SU-DHL-6 (cell line): ENCODE data around the gene MAGED4B.
"Not testable (repeated sequence)": the region's sequence is repeated elsewhere in the genome, so short reads cannot be mapped to it uniquely, and the experiment has no call there.

Source experiments
- H2AFZ ChIP-seq: fragments of 200-600 bp; sonication (generic); 2 replicates; pipeline ENCODE4 v1.6.1; 2014; ENCODE audit warnings: low read depth, mild to moderate bottlenecking, moderate library complexity, mixed read lengths, antibody characterized with exemption, low read length; ENCODE audit not compliant: severe bottlenecking
- H3F3A ChIP-seq: fragments of 200-600 bp; shearing (Covaris generic); 2 replicates; pipeline ENCODE4 v1.6.0; 2016; ENCODE audit warnings: antibody characterized with exemption, mild to moderate bottlenecking; ENCODE audit not compliant: insufficient read depth
- H3K27ac ChIP-seq: fragments of 200-600 bp; sonication (generic); 2 replicates; pipeline ENCODE4 v1.5.1; 2016; ENCODE audit warnings: low read depth, mild to moderate bottlenecking, low read length, moderate library complexity, mixed read lengths
- H3K27me3 ChIP-seq: fragments of 200-600 bp; sonication (generic), shearing (Covaris generic); 2 replicates; pipeline ENCODE4 v1.6.0; 2014; ENCODE audit warnings: mild to moderate bottlenecking, low read length
- H3K36me3 ChIP-seq: fragments of 200-600 bp; sonication (generic); 2 replicates; pipeline ENCODE4 v1.6.1; 2014; ENCODE audit warnings: mild to moderate bottlenecking, low read length, mixed read lengths
- H3K4me2 ChIP-seq: fragments of 300-600, 200-600 bp; shearing (Covaris generic), sonication (generic); 2 replicates; pipeline ENCODE4 v1.6.0; 2014; ENCODE audit warnings: low read length, low read depth, mild to moderate bottlenecking; ENCODE audit not compliant: poor library complexity, severe bottlenecking
- H3K4me3 ChIP-seq: fragments of 200-600 bp; sonication (generic); 2 replicates; pipeline ENCODE4 v1.5.1; 2014; ENCODE audit warnings: antibody characterized with exemption, low read length, mild to moderate bottlenecking, mixed read lengths; ENCODE audit not compliant: insufficient read depth, poor library complexity, severe bottlenecking
- H3K79me2 ChIP-seq: fragments of 200-600 bp; sonication (generic); 2 replicates; pipeline ENCODE4 v1.6.1; 2014; ENCODE audit warnings: mild to moderate bottlenecking, low read length, moderate library complexity; ENCODE audit not compliant: insufficient read depth
- H3K9ac ChIP-seq: fragments of 200-600 bp; sonication (generic); 2 replicates; pipeline ENCODE4 v1.7.0; 2014; ENCODE audit warnings: mild to moderate bottlenecking, low read length
- H3K9me2 ChIP-seq: fragments of 200-600 bp; sonication (generic); replicated peaks from 2 replicates; pipeline ENCODE4 v1.6.1; 2014; ENCODE audit warnings: low read length; ENCODE audit not compliant: insufficient read depth
- H3K9me3 ChIP-seq: fragments of 200-600 bp; sonication (generic); 2 replicates; pipeline ENCODE4 v1.6.1; 2014; ENCODE audit warnings: low read length, mixed read lengths; ENCODE audit not compliant: insufficient read depth
- H4K20me1 ChIP-seq: fragments of 200-600 bp; sonication (generic); 2 replicates; pipeline ENCODE4 v1.6.1; 2014; ENCODE audit warnings: low read depth, mild to moderate bottlenecking, antibody characterized with exemption, low read length, moderate library complexity, mixed read lengths
- CTCF ChIP-seq: fragments of 200-600 bp; sonication (generic); IDR thresholded peaks from one replicate; pipeline ENCODE4 v1.5.1; 2017; ENCODE audit warnings: antibody characterized with exemption, mild to moderate bottlenecking, low read length, moderate library complexity; ENCODE audit not compliant: insufficient read depth, poor library complexity, severe bottlenecking
- EZH2phosphoT487 ChIP-seq: fragments of 200-600 bp; sonication (generic), shearing (Covaris generic); conservative IDR thresholded peaks from 2 replicates; pipeline ENCODE4 v1.6.1; 2018; ENCODE audit warnings: mild to moderate bottlenecking, antibody characterized with exemption, low read length, moderate library complexity, mixed read lengths

Gene MAGED4B

DNA sequence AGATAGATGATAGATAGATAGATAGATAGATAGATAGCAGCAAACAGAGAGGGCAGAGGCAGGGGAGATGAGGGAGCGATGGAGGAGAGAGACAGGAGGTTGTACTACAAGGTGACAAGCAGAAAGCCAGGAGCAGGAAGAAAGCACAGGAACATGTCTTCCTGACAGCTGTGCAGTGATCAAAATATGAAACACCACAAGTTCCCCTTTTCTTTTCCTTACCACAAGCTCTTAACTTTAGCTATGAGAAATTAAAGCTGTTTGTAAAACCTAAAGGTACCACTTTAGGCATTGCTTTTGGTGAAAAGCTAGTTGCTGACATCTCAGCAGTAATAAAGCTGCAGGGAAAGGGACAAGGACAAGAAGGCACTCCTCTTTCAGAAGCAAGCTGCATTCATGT lies 9.1 kb upstream of the MAGED4B start:
- no peaks in the 10 kb centered on the region for H3K9me3 ChIP-seq
- no peak overlapping the region for H3K4me2 ChIP-seq
- no peaks in the 10 kb centered on the region for H3K27me3 ChIP-seq
- H3K9me2 ChIP-seq = no peaks in the 10 kb centered on the region
- H2AFZ ChIP-seq = no peak overlapping the region
- H3K36me3 ChIP-seq = no peaks in the 10 kb centered on the region
- no peaks in the 10 kb centered on the region for H3K79me2 ChIP-seq
- no peak for TF ChIP-seq EZH2phosphoT487
- no peak for TF ChIP-seq CTCF
- H3K9ac ChIP-seq = no peak overlapping the region
- no peaks in the 10 kb centered on the region for H3F3A ChIP-seq
- no peak overlapping the region for H3K27ac ChIP-seq
- H3K4me3 ChIP-seq = no peak overlapping the region
- no peaks in the 10 kb centered on the region for H4K20me1 ChIP-seq

DNA sequence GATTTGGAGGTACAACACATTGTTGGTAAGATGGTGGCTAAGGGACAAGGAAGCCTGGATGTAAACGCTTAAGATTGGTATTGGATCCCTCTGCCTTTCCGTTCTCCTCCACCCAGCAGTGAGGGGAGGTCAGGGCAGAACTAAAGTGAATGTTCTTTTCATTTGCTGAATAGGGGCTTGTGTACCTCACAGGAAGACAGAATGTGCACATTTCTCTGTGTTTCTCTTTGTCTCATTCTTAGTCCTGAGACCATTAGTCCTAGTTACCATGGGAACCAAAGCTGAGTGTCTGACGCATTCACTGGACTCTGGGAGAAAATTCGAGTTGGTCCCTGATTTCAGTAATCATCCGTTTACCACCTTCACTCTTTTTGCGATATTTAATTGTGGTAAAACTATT lies 26.7 kb downstream of the MAGED4B start:
- not testable (repeated sequence) for H3K27ac ChIP-seq, H2AFZ ChIP-seq, H3K36me3 ChIP-seq

DNA sequence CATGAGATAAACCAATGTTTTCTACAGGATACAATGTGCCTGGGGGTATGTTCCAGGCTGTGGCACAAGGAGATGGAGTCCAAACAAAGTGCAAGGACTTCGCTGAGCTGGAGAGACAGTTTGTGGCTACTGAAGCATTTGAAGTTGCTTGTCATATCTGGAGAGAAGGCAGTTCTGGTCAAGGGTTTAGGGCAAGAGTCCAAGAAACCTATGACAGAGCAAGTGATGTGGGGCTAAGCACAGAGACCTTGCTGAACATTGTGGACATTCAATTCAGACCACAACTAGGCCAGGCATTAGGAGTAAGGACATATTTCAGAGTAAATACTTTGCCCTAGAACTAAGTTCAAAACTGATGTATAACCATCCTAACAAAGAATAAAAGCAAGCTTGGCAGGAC lies 34.8 kb downstream of the MAGED4B start:
- Histone ChIP-seq H3K27me3 (no peaks in the 10 kb centered on the region), H3K4me3 (no peak overlapping the region), H3K9me2 (no peaks in the 10 kb centered on the region), H3K9me3 (no peaks in the 10 kb centered on the region), H4K20me1 (no peaks in the 10 kb centered on the region), H3K9ac (no peak overlapping the region), H3F3A (no peaks in the 10 kb centered on the region), H3K79me2 (no peaks in the 10 kb centered on the region), H3K27ac (no peak overlapping the region), H3K36me3 (no peaks in the 10 kb centered on the region), H3K4me2 (no peak overlapping the region), H2AFZ (no peak overlapping the region)
- TF ChIP-seq EZH2phosphoT487 = no peak
- TF ChIP-seq CTCF = no peak

More for the DNA sequence above, 26.7 kb downstream of the MAGED4B start:
- not testable (repeated sequence) for H3K4me2 ChIP-seq, H4K20me1 ChIP-seq, H3K9ac ChIP-seq, H3F3A ChIP-seq, H3K9me3 ChIP-seq, H3K79me2 ChIP-seq, H3K27me3 ChIP-seq, H3K9me2 ChIP-seq, H3K4me3 ChIP-seq

DNA sequence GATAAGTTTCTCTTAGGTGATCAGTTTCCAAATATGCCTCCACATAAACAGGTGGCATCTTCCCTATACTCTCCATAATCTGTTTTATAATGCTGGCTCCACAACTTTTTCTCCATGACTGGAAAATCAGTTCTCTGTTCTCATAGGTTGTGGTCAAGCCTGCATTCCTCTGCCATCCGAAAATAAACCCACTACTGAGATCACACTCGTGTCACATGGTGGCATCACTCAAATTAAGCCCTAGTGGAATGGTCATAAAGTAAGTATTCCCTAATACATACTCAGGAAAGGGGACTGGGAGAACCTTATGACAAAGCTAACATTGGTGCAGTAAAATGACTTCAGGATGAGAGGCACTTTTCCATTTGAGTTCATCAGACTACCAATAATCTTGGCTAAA lies 37.6 kb downstream of the MAGED4B start:
- H3K27me3 ChIP-seq = no peaks in the 10 kb centered on the region
- no peaks in the 10 kb centered on the region for H3F3A ChIP-seq
- no peak overlapping the region for H3K9ac ChIP-seq
- H3K4me2 ChIP-seq = no peak overlapping the region
- H3K9me3 ChIP-seq = no peaks in the 10 kb centered on the region
- no peak overlapping the region for H3K4me3 ChIP-seq
- H4K20me1 ChIP-seq = no peaks in the 10 kb centered on the region
- H2AFZ ChIP-seq = no peak overlapping the region
- no peaks in the 10 kb centered on the region for H3K36me3 ChIP-seq
- H3K9me2 ChIP-seq = no peaks in the 10 kb centered on the region
- no peaks in the 10 kb centered on the region for H3K79me2 ChIP-seq
- no peak overlapping the region for H3K27ac ChIP-seq
- TF ChIP-seq EZH2phosphoT487 (no peak), CTCF (no peak)
